Activated CD4-positive, CD25-positive, alpha-beta regulatory T cell treated with anti-CD3 and anti-CD28 coated beads, Interleukin-2, amount 50 U/mL, for 16 hours (primary cell): ENCODE results near the gene KIAA0825.

Experiments
- DNase-seq: peaks from one replicate; pipeline ENCODE4 v3.0.0-alpha.2; 2020; ENCODE audit warnings: low read depth, low spot score

KIAA0825 gene

DNA sequence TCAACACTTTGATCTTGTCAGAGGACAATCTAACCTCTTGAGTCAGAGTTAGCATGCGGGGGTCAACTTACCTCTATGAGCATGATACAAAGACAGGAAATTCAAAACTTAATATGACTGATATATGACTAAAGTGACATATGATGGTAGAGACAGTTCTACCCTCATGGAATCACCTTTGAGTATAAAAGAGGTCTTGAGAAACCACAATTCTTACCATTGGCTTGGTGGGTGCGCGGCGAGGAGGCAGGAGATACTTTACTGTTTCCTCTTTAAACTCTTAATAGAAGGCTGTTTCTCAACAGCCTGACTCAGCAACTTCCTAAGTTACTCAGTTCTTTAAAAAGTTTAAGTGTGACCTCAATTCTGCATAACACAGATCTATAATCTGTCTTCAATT is 372.8 kb downstream of the KIAA0825 start:
- DNase-seq: no peak

DNA sequence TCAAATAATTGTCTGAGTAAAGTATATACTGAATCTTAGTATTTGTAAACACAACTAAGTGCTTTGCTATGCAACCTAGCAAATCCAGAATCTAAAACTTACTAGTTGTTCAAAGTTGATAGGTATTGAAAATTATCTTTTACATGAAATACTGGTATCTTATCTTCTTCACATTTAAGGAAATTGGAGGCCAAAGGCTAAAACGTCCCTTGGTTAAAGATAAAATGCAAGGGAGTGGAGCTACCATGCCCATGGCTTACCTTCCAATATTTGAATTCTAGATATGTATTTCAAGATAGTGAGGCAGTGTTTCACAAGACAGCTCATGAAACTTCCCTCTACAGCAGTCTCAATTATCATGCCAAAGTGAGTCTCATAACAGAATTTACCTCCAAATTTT is 373.5 kb downstream of the KIAA0825 start:
- DNase-seq: no peak

DNA sequence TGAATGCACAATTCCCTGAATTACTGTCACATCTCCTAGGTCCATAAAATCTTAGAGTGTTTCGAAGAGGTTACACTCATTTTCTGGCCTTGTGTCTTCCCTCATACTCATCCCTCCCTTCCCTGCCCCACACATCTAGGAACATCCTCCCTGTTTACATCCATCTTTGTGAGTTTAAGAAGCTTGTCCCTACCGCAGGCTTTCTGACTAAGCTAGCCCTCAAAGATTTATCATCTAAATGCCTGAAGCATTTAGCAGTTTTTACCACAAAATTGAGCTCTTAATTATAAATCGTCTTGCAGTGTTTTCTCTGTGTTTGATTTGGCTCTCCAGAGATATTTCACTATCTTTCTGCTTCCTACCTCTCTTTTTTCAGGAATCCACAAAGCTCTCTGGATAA is 374.8 kb downstream of the KIAA0825 start:
- DNase-seq: no peak

DNA sequence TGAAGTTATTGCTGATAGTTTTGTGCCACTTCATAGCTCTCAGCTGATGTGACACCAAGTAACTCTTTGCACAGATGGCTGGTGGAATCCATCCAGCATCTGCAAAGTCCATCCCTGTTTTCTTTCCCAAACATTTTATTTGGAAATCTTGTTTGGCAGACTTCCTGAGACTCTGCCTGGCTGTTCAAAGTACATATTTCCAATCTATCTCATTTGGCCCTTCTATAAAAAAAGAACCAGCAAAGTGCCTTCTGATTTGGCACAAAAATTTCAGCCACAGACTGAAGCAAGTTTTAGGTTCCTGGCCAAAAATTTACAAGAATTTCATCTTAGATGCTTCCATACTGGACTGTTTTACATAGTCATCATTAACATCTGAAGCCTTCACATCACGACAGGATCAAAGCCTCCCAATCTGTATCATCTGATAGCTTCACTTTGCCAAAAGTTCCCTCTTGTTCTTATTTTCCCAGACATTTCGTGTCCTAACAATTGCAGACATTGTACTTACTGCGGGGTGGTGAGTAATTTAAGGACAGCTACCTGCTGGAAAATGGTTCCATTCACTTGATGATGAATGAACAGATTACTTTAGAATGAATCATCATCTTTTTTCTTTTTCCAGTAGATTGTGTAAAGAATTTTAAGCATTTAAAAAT is 377.3 kb downstream of the KIAA0825 start:
- no peak for DNase-seq

DNA sequence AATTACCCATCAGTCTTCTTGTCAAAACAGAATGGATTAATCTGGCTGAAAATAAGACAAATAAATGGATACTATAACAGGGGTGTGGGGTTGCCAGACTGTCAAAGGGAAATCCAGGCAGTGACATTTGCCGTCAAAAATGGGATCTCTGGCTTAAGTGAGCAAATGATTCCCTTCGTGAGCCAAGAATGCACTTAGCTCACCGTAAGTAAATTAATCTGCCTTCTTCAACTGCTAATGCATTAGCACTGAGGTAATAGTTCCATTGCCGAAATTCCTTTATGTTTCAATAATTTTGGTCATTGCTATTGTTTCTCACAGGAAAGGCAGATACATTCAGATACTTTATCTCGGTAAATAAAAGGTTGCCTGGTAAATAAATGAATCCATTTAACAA is 377.8 kb downstream of the KIAA0825 start:
- DNase-seq: no peak

DNA sequence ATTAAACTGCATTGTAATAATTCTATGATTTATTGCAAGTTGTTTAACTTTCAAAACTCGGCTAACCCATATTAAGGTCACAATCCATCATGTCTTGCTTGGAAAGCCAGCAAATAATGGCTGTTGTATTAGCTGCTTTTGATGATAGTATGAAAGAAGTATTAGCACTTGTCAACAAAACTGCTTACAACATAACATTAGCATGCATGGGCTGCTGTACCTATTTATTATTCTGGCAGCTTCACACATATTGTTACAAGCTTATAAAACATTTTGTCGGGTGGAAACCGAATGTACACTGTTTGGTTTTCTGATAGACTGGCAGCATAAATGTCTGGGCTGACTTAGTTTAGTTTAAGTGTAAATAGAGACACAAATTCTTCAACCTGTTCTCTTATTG is 378.3 kb downstream of the KIAA0825 start:
- no peak for DNase-seq

DNA sequence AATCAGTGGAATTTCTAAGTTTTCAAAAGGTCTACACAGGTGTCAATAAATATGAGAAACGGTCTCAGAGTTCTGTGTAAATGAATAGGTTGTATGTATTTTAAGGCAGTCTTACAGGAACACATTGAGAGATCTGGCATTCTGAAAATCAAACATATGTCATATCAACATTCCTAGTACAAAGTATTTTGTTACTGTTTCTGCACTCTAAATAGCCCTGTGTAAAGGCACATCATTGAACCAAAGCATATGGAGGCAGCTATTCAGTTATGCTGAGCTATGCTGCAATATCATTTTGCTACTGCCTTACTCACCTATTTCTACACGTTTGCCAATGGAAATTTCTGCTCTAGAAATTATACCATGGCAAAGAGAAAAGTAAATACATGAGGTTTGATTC is 379.1 kb downstream of the KIAA0825 start:
- no peak for DNase-seq

DNA sequence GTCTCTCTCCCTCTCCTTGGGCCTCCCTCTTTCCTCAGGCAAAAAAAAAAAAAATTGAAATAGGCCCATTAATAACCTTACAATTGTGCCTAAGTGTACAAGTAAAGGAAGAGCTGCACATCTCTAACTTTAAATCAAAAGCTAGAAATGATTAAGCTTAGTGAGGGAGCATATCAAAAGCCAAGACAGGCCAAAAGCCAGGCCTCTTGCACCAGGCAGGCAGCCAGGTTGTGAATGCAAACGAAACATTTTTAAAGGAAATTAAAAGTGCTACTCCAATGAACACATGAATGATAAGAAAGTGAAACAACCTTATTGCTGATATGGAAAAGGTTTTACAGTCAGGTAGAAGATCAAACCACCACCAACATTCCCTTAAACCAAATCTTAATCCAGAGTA is 383.4 kb downstream of the KIAA0825 start:
- no peak for DNase-seq

DNA sequence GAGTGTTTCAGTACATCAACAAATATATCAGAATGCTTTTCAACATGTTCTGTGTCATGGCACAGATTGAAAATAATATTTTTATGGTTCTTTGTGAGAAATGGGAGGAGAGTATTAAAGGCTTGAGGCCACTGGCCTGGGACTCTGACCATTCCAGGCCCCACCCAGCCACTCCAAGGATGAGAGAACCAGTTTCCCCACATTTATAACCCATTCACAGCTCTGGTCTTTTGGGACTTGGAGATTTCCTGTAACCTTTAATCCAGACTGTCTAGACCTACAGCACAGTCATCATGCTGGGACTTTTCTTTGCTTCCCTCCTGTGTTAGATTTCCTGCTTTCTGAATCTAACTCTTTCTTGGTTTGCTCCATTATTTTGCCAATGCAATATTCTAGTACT is 389.6 kb downstream of the KIAA0825 start:
- no peak for DNase-seq

DNA sequence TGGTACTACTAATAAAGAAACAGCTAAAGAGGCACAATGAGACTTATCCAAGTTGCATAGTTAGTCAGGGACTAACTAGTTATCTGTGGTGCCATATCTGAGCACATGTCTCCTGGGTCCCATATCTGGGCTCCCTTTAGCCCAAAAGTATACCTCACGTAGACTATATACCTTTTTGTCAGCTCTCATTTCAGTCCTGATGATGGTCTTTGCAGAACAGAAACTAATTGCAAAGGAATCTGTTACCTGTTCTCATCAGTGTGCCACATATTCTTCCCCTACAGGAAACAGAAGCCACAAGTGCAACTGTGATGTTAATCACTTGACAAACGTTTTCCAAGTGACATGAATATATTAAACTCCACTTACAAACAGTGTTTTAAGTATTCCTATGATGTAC is 395.2 kb downstream of the KIAA0825 start:
- no peak for DNase-seq

DNA sequence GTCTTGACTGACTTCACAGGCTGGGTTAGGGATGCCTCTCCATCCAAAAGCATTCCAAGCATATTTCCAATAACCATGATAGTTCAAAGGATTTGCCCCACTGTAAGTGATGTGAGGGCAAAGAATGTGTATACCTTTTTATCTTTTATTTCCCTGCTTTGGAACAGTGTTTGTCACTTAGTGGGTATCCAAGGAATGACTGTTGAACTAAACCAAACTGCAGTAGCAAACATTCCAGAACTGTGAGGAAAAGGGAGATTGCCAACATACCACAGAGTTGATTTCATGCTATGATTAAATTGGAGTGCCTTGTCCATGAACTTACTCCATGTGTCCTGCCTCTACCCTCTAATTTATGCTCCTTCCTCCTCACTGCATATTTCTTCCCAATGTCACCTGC is 400.0 kb downstream of the KIAA0825 start:
- no peak for DNase-seq

DNA sequence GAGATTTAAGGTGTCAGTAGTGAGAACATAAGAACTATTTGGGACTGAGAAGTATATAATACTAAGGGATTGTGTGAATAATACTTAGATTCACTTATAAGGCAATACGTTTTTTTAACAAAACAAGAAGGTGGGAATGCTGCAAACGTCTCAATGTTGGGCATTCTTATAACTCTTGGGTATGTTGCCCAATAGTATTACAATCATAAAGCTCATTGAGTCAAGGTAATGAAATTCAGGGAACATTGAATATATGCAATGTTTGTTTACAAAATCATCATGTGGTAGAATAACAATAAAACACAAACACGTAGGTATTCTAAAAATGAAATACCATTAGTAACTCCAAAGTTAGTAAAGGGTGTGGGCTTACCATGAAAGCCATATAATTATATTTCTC is 400.7 kb downstream of the KIAA0825 start:
- DNase-seq: no peak

DNA sequence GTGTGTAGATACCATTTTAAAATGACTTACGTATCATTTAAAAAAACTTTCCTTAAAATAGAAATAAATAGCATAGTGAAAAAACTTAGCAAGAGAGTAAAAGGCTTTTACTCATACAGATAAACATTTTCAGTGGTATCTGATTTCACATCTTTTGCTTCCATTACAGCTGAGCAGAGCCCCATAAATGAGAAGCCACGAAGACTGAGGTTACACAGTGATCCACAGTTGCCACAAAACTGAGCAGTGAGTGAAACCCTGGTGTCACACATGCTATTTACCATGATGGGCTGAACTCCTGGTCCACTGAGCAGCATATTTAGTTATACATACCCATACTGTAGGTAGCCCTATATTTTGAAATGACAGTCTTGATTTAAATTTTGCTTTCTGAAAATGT is 401.2 kb downstream of the KIAA0825 start:
- no peak for DNase-seq

DNA sequence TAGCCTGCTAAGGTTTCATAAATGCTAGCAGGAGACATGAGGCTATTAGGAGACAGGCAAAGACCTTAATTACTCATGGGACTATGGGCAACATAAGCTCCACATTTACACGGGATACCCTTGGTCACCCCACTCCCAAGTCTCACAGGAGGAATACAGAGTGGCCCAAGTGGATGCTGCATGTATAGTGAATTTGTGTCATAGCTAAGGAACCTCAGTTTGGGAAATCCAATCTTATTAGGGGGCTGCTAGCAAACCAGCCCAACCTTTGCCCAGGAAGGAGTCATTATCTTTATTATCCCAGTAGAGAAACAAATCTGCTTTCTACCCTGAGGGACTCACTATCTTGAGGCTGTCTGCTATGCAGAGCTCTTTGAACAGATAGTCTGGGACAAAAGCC is 405.9 kb downstream of the KIAA0825 start:
- no peak for DNase-seq

DNA sequence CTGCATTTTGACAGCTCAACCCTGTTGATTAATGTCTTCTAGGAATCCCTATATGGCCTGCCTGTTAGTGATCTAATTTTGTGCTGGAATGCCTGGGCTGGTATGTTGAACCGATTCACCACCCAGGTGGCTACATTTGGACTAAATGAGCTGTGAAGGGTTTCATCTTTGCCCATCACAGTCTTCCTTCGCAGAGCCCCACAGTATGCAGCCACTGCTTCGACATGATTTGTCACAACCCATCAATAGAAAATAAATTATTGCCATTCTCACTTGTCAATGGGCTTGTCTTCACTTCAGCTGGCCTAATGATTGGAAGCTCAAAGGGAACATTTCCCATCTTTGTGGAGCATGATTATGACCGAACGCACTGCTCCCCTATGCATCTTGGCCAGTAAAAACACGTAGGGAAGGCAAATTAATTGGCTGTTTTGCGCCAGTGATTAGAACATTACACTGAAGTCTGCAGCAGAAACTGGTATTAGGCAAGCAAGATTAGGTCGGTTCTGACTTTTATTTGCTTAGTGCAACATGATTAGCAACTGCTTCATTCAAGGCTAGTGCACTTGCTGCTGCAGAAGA is 408.5 kb downstream of the KIAA0825 start:
- no peak for DNase-seq

DNA sequence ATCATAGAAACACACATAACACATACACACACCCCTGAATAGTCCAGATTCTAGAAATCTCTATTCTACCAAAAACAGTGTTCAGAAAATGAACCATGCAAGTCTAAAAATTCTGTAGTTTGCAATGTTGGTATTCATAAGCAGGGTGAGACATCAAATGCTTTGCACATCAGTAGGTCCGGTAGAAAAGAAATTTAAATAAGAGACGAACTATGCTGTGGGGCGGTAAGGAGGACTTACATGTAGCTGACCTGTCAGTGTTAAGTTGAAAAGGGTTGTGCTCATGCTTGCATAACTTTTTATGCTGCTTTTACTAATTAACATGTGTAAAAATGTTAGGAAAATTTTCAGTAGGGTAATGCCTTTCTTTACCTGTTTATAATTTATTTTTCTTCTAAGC is 409.1 kb downstream of the KIAA0825 start:
- DNase-seq: no peak

DNA sequence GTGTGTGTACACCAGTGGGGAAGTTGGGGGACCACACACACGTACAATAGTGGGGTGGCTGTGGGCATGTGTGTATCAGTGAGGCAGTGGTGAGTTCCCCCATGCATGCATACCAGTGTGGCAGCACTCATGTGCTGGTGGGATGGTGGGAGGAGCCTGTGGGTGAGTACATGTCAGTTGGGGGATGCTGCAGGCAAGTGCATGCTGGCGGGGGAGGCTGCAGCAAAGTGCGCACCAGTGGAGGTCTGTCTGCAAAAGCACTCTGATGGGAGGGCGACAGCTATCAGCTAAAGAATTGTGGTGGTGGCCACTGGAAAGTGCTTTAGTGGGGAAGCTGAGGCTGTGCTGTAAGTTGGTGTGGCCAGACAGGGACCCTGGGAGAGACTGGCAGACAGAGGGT is 418.8 kb downstream of the KIAA0825 start:
- no peak for DNase-seq

DNA sequence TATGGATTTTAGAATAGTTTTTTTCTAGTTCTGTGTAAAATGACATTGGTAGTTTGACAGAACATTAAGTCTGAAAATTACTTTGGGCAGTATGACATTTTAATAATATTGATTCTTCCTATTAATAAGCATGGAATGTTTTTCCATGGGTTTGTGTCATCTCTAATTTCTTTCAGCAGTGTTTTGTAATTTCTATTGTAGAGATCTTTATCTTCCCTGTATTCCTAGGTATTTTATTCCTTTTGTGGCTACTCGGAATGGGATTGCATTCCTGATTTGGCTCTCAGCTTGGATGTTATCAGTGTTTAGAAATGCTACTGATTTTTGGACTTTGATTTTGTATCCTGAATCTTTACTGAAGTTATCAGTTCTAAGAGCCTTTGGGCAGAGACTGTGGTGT is 420.4 kb downstream of the KIAA0825 start:
- no peak for DNase-seq

DNA sequence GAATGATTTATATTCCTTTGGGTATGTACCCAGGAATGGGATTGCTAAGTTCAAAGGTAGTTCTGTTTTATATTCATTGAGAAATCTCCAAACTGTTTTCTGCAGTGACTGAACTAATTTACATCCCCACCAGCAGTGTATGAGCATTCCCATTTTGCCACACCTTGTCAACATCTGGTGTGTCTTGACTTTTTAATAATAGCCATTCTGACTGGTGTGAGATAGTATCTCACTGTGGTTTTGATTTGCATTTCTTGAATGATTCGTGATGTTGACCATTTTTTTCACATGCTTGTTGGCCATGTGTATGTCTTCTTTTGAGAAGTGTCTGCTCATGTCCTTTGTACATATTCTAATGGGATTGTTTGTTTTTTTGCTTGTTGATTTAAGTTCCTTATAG is 421.5 kb downstream of the KIAA0825 start:
- no peak for DNase-seq

DNA sequence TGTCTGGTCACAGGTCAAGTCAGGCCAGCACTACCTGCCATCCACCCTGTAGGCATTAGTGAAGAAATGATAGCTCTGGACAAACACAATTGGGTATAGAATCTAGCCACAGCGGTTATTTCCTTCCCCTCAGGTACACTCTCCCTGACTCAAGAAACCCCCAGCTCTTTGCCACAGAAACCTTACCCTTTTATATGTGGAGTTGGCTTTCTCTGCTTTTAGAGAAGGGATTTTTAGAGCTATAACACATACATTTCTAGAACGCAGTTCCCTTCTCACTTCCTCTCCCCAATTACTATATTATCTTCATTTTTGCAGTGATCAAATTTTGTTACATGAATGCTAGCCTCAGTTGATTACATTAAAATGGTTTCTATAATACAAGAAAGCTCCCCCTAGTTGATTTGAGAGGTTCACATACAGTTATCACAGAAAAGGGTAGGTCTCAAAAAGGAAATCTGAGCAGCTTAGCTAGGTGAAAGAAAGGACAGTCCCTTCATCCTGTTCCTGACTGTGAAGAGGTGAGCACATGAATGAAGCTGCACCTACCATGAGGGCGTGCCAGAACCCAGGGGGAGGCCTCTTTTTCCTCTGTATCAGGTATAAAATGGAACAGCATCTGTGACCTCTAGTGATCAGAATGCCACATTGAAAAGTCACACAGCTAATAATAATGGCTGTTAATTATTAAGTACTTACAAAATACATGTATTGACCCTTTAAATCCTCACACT is 425.6 kb downstream of the KIAA0825 start:
- DNase-seq: no peak

DNA sequence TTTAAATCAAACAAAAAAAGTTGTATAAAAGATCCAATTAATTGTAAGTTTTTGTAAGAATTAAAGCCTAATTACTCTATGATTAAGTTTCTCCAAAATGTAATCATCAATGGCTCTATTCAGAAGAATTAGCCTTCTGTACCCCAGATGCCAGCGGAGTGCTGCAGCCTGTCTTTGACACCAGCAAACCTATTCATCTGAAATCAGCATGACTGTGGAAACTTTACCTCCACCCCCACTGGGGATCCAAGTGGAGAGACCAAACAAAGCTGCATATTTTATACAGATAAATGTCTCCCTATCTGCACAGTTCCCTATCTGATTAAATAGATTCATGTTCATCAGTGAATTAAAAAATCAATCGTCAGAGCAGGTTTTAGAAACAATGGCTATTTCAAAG is 426.8 kb downstream of the KIAA0825 start:
- no peak for DNase-seq

DNA sequence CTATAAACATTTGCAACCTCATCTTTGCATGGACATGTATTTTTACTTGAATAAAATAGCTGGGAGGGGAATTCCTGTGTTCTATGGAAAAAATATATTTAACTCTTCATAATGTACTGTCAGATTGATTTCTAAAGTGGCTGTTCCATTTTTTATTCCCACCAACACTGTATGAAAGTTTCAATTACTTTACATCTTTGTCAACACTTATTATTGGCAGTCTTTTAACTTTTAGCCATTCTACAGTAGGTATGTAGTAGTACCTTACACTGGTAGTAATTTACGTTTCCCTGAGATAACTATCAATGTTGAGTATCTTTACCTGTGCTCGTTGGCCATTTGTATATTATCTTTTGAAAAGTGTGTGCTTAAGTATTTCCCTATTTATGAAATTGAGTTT is 429.7 kb downstream of the KIAA0825 start:
- DNase-seq: no peak

DNA sequence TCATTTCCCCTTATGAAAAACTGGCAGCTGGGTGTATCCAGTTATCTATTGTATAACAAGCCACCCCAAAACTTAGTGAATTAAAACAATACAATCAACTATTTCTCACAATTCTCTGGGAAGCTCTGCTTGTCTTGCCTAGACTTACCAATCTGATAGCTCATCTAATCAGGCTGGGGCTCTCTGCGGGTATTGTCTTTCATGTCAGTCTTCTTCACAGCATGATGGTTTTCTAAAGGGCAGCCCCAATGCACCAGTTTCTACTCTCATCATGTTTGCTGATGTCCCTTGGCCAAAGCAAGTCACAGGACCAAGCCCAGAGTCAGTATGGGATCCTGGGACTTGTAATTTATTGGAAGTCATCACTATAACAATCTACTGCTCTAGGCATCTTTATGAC is 433.5 kb downstream of the KIAA0825 start:
- DNase-seq: no peak
